ENCODE results near the gene AGTRAP. TPM values are rescaled to one million over a fixed set of nuclear protein-coding genes. Genes with fewer than 3 reads are reported as not detected.

The AGTRAP gene, protein sequence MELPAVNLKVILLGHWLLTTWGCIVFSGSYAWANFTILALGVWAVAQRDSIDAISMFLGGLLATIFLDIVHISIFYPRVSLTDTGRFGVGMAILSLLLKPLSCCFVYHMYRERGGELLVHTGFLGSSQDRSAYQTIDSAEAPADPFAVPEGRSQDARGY
- total RNA-seq = 46.2 and 72.7 TPM in 2 replicates

DNA sequence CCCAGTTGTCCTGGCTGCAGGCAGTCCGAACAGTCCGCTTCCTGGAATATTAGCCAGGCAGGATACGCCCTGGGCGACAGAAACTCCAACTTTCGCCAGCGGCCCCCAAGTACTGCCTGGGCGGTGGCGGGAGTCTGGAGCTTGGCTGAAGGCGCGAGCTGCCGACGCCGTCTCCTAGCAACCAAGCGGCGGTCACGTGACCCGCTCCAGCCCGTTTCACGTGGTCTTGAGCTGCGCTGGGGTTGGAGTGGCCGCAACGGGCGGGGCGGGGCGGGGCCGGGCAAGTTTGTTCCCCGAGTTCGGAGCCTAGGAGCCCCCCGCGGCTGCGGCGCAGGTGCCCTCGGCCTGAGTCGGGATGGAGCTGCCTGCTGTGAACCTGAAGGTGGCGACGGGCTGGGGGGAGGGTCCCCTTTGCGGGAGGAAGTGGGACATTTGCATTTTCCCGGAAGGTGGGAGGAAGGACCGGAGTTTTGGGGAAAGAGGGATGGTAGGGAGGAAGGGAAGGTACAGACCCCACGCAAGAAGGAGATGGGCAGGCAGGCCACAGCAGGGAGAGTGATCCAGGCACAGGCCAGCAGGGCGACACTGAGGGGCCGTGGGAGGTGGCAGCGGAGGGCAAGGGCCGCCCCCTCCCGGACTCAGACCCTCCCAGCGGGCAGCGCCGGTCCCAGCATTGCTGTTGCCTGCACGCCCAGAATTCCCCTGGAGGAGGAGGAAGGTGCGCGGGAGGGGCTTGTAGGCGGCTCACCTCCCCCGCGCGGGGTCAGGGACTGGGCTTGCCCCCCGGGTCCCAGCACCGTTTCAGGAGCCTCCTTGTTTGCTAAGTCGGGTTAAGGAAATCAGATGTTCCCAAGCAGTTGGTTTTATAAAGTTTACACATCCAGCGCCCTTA is at the start of gene AGTRAP:
AGTRAP (plus strand) TSS at position 283 of the 892 bp plus-strand sequence; CDS start at position 356, 73 bp downstream.

DNA sequence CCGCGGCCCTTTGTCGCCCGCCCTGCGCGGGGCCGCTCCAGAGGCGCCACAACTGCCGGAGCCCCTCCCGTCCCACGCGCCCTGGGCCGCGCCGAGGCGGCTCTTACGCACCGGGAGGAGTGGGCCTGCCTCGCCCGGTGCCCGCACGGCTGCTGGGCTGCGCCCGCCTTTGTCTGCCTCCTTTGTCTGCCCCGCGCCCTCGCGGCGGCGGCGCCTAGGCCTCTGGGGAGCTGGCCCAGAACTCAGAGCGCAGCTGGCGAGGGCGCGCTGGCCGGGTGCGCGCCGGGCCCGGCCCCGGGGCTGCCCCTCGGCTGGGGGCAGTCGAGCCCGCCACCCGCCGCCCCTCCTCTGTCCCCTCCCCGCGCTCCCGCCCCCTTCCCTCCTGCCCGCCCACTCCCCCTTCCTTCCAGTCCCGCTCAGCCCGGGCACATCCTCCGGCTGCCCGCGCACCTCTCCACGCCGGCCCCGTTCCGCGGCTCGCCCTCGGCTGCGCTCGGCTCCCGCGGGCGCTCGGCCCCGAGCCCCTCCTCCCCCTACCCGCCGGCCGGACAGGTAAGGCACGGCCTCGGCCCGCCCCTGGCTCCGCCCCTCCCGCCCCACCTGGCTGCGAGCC is 44.5 kb upstream of the AGTRAP start, which contains the start of gene DRAXIN:
DRAXIN (plus strand) TSS at position 409 of the 613 bp plus-strand sequence. CDS start 14,549 bp downstream, outside the sequence.

DNA sequence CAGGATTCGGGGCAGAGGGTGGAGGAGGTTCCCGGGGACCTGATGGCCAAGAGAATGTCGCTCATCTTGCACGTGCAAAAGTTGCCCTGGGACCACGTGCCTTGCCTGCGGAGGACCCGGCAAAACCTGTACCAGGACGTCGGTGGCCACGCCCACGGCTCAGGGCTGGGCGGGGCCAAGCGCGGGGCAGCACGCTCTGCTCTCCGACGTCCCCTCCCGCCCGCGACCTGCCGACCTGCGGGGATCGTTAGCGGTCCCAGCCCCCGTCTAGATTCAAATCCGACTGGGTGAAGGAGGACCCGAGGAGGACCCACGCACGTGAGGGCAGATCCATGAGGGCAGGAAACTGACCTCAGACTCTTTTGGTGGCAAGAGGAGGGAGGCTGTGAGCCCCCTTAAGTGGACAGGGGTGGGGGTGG is 26.1 kb downstream of the AGTRAP start, which contains the start of gene C1orf167:
C1orf167 (plus strand) TSS at position 206 of the 419 bp plus-strand sequence. CDS start 2,208 bp downstream, outside the sequence.

Other genes starting within 250 kb of the AGTRAP start
- 1.4 and 2.4 TPM in 2 replicates for gene FBXO2, start 81.7 kb upstream of the AGTRAP start, total RNA-seq
- 9.2 and 11.4 TPM in 2 replicates for gene FBXO44, start 81.3 kb upstream of the AGTRAP start, total RNA-seq
- gene FBXO6, start 71.9 kb upstream of the AGTRAP start, total RNA-seq = 2.3 and 8.1 TPM in 2 replicates
- gene MAD2L2, start 55.0 kb upstream of the AGTRAP start, total RNA-seq = 33.0 and 46.1 TPM in 2 replicates
- under 0.01 TPM in 1 of 2 replicates, not detected in the other for gene DRAXIN, start 44.4 kb upstream of the AGTRAP start, total RNA-seq
- not detected in 2 replicates for gene C1orf167, start 26.1 kb downstream of the AGTRAP start, total RNA-seq
- gene MTHFR, start 69.8 kb downstream of the AGTRAP start, total RNA-seq = 21.8 and 27.8 TPM in 2 replicates
- 15.9 and 37.4 TPM in 2 replicates for gene CLCN6, start 70.1 kb downstream of the AGTRAP start, total RNA-seq
- gene NPPA, start 111.6 kb downstream of the AGTRAP start, total RNA-seq = not detected in 2 replicates
- 0.44 and 1.1 TPM in 2 replicates for gene NPPB, start 122.8 kb downstream of the AGTRAP start, total RNA-seq
- gene KIAA2013, start 190.3 kb downstream of the AGTRAP start, total RNA-seq = 61.5 and 124 TPM in 2 replicates
- 369 and 388 TPM in 2 replicates for gene PLOD1, start 198.6 kb downstream of the AGTRAP start, total RNA-seq
- 72.4 and 97.9 TPM in 2 replicates for gene MFN2, start 244.3 kb downstream of the AGTRAP start, total RNA-seq